Skeletal muscle tissue (tissue), 4 donors: ENCODE measurements around the gene CDA. TPM values are rescaled to one million over a fixed set of nuclear protein-coding genes. Genes with fewer than 3 reads are reported as not detected.

Source experiments
- H3K27ac ChIP-seq: one replicate; pipeline ENCODE4 v1.7.0; 2013; ENCODE audit warnings: mild to moderate bottlenecking, low read depth, low read length, inconsistent platforms
- H3K27me3 ChIP-seq, 3 donors: one replicate each; pipeline ENCODE4 v1.7.0; 2013; ENCODE audit warnings: low read length in 3 of 3; ENCODE audit not compliant: control insufficient read depth in 3 of 3, insufficient read depth in 3 of 3
- H3K36me3 ChIP-seq, 3 donors: one replicate each; pipeline ENCODE4 v1.7.0; 2013; ENCODE audit warnings: low read length in 3 of 3; ENCODE audit not compliant: control insufficient read depth in 3 of 3, insufficient read depth in 3 of 3
- H3K4me1 ChIP-seq, 3 donors: one replicate each; pipeline ENCODE4 v1.7.0; 2013; ENCODE audit warnings: low read length in 3 of 3, mild to moderate bottlenecking in 3 of 3; ENCODE audit not compliant: control insufficient read depth in 3 of 3, insufficient read depth in 3 of 3
- H3K4me3 ChIP-seq, 3 donors: one replicate each; pipeline ENCODE4 v1.7.0; 2013; ENCODE audit warnings: low read length in 3 of 3
- H3K9ac ChIP-seq, 3 donors: one replicate each; pipeline ENCODE4 v1.7.0; 2013; ENCODE audit warnings: low read length in 3 of 3, mild to moderate bottlenecking in 3 of 3, moderate library complexity in 2 of 3, low read depth in 1 of 3
- H3K9me3 ChIP-seq, 3 donors: one replicate each; pipeline ENCODE4 v1.7.0; 2013; ENCODE audit warnings: low read length in 3 of 3; ENCODE audit not compliant: control insufficient read depth in 3 of 3
- total RNA-seq: library from RNA; depleted of rRNA; stranded (reverse); fragments of >200 nt; gene quantifications from one replicate; pipeline ENCODE4 v1.2.3, GENCODE V29; 2014
- donor health status: Osteomylitis.

Gene CDA
- total RNA-seq, 1 donor from 2014 or later, result not detected

GRCh38 chr1:20641975-20642374 is 53.1 kb downstream of the CDA start:
- peaks cover 0 to 8% (median 5%) of the 10 kb centered on the region in 3 donors for H3K4me1 ChIP-seq
- H3K27me3 ChIP-seq, result no peaks in the 10 kb centered on the region
- no peaks in the 10 kb centered on the region for H3K9me3 ChIP-seq
- H3K9ac ChIP-seq, result no peak overlapping the region
- H3K27ac ChIP-seq, result no peak overlapping the region
- no peak overlapping the region for H3K4me3 ChIP-seq
- peaks cover 74 to 86% (median 82%) of the 10 kb centered on the region in 3 donors for H3K36me3 ChIP-seq

- no peaks in the 10 kb centered on the region for H3K9me3 ChIP-seq
- H3K27ac ChIP-seq, result no peak overlapping the region
- no peak overlapping the region for H3K4me3 ChIP-seq
- no peak overlapping the region for H3K9ac ChIP-seq
- H3K27me3 ChIP-seq, result no peaks in the 10 kb centered on the region
- H3K36me3 ChIP-seq, result peaks cover 71 to 77% (median 77%) of the 10 kb centered on the region in 3 donors
- peaks cover 0 to 7% (median 5%) of the 10 kb centered on the region in 3 donors for H3K4me1 ChIP-seq
These were observed 54.2 kb downstream of the CDA start for GRCh38 chr1:20643080-20643479.

GRCh38 chr1:20644416-20644815 is 55.5 kb downstream of the CDA start:
- Histone ChIP-seq H3K36me3 (peaks cover 73 to 79% (median 77%) of the 10 kb centered on the region in 3 donors), H3K27ac (no peak overlapping the region), H3K9ac (no peak overlapping the region), H3K9me3 (no peaks in the 10 kb centered on the region), H3K27me3 (no peaks in the 10 kb centered on the region), H3K4me1 (peaks cover 0 to 7% (median 4%) of the 10 kb centered on the region in 3 donors), H3K4me3 (no peak overlapping the region)

GRCh38 chr1:20645414-20645813 is 56.5 kb downstream of the CDA start:
- Histone ChIP-seq H3K4me1 (no peaks in the 10 kb centered on the region), H3K36me3 (peaks cover 74 to 78% (median 78%) of the 10 kb centered on the region in 3 donors), H3K9me3 (no peaks in the 10 kb centered on the region), H3K27ac (no peak overlapping the region), H3K9ac (no peak overlapping the region), H3K4me3 (no peak overlapping the region), H3K27me3 (no peaks in the 10 kb centered on the region)

- Histone ChIP-seq H3K4me1 (no peaks in the 10 kb centered on the region), H3K27ac (no peak overlapping the region), H3K36me3 (peaks cover 72 to 74% (median 73%) of the 10 kb centered on the region in 3 donors), H3K9me3 (no peaks in the 10 kb centered on the region), H3K27me3 (no peaks in the 10 kb centered on the region), H3K9ac (peak overlapping the region in 1 of 3 donors; percentile 16), H3K4me3 (no peak overlapping the region)
These were observed 59.5 kb downstream of the CDA start for GRCh38 chr1:20648438-20648837.

- no peak overlapping the region for H3K4me3 ChIP-seq
These were observed 60.0 kb downstream of the CDA start for GRCh38 chr1:20648946-20649345.

GRCh38 chr1:20652300-20652699 is 63.4 kb downstream of the CDA start:
- Histone ChIP-seq H3K27me3 (no peaks in the 10 kb centered on the region), H3K4me3 (no peak overlapping the region), H3K4me1 (peaks cover 0 to 7% (median 6%) of the 10 kb centered on the region in 3 donors), H3K27ac (no peak overlapping the region), H3K9ac (no peak overlapping the region), H3K36me3 (peaks cover 80 to 84% (median 84%) of the 10 kb centered on the region in 3 donors), H3K9me3 (no peaks in the 10 kb centered on the region)

More at GRCh38 chr1:20648946-20649345, 60.0 kb downstream of the CDA start:
- Histone ChIP-seq H3K9ac (no peak overlapping the region), H3K27ac (no peak overlapping the region), H3K36me3 (peaks cover 73 to 75% (median 75%) of the 10 kb centered on the region in 3 donors), H3K9me3 (no peaks in the 10 kb centered on the region), H3K4me1 (no peaks in the 10 kb centered on the region), H3K27me3 (no peaks in the 10 kb centered on the region)

- Histone ChIP-seq H3K27me3 (no peaks in the 10 kb centered on the region), H3K36me3 (peaks cover 68 to 81% (median 74%) of the 10 kb centered on the region in 3 donors), H3K4me3 (no peak overlapping the region), H3K9ac (peak overlapping the region in 1 of 3 donors; percentile 28), H3K4me1 (peaks cover 6 to 23% (median 22%) of the 10 kb centered on the region in 3 donors), H3K9me3 (no peaks in the 10 kb centered on the region), H3K27ac (no peak overlapping the region)
These were observed 65.3 kb downstream of the CDA start for GRCh38 chr1:20654104-20654690.

GRCh38 chr1:20657024-20657423 is 68.1 kb downstream of the CDA start:
- Histone ChIP-seq H3K9me3 (no peaks in the 10 kb centered on the region), H3K27me3 (no peaks in the 10 kb centered on the region), H3K4me3 (no peak overlapping the region), H3K9ac (no peak overlapping the region), H3K36me3 (peaks cover 46 to 58% (median 54%) of the 10 kb centered on the region in 3 donors), H3K27ac (peak overlapping the region; percentile 73), H3K4me1 (peaks cover 24 to 48% (median 38%) of the 10 kb centered on the region in 3 donors)

- peak overlapping the region; percentile 73 for H3K27ac ChIP-seq
- H3K36me3 ChIP-seq, result peaks cover 33 to 45% (median 42%) of the 10 kb centered on the region in 3 donors
- no peaks in the 10 kb centered on the region for H3K27me3 ChIP-seq
- no peaks in the 10 kb centered on the region for H3K9me3 ChIP-seq
- peak overlapping the region in 2 of 3 donors; percentile 27 to 46 for H3K4me3 ChIP-seq
- H3K4me1 ChIP-seq, result peaks cover 29 to 53% (median 42%) of the 10 kb centered on the region in 3 donors
- H3K9ac ChIP-seq, result peak overlapping the region; percentile 5 to 78 (median 52)
These were observed 69.4 kb downstream of the CDA start for GRCh38 chr1:20658166-20658915.
